K562 (cell line): ENCODE data around the gene ZNF30.

Source experiments
- CTCF ChIP-seq, 3 experiments: IDR thresholded peaks in 2 of 3; conservative IDR thresholded peaks in 1 of 3; 2 replicates each; pipeline ENCODE4 v1.5.1; 2011 to 2012; ENCODE audit warnings: low read length in 3 of 3, mild to moderate bottlenecking in 3 of 3, control low read depth in 2 of 3, improper control_type of control experiment in 1 of 3, inconsistent platforms in 1 of 3, low read depth in 1 of 3, mixed read lengths in 1 of 3, moderate library complexity in 1 of 3; ENCODE audit not compliant: insufficient read depth in 2 of 3
- ELF1 ChIP-seq: fragments of 200-800 bp; sonication (Bioruptor generic); IDR thresholded peaks from 2 replicates; pipeline ENCODE4 v1.6.1; 2016; ENCODE audit warnings: missing genetic modification characterization, missing compliant biosample characterization
- ESRRA ChIP-seq: fragments of 450-650 bp; IDR thresholded peaks from 2 replicates; pipeline ENCODE4 v1.6.1; 2014; ENCODE audit warnings: low read depth, mild to moderate bottlenecking, moderate library complexity, borderline replicate concordance
- FOXJ3 ChIP-seq: sonication (generic); formaldehyde crosslinking; IDR thresholded peaks from 2 replicates; pipeline ENCODE4 v1.4.0; 2020; ENCODE audit warnings: mild to moderate bottlenecking, missing genetic modification reagents
- GATA2 ChIP-seq: sonication (generic); formaldehyde crosslinking; IDR thresholded peaks from 2 replicates; pipeline ENCODE4 v1.4.0; 2020; ENCODE audit warnings: mild to moderate bottlenecking, missing genetic modification reagents
- POLR2AphosphoS5 ChIP-seq: IDR thresholded peaks from 2 replicates; pipeline ENCODE4 v1.6.1; 2011; ENCODE audit warnings: mild to moderate bottlenecking, low read depth, low read length, moderate library complexity; ENCODE audit not compliant: control insufficient read depth, insufficient read depth
- POLR3G ChIP-seq: IDR thresholded peaks from 2 replicates; pipeline ENCODE4 v1.6.1; 2011; ENCODE audit not compliant: insufficient read length, insufficient replicate concordance; ENCODE audit errors: extremely low read depth
- TEAD4 ChIP-seq, 2 experiments: sonication (generic) in 1 of 2; formaldehyde crosslinking in 1 of 2; IDR thresholded peaks; 2 replicates each; pipeline versions ENCODE4 v1.6.1 to v1.8.0; 2012 to 2022; ENCODE audit warnings: borderline replicate concordance in 1 of 2, inconsistent platforms in 1 of 2, low read length in 1 of 2, mild to moderate bottlenecking in 1 of 2, missing genetic modification reagents in 1 of 2
- USF1 ChIP-seq: sonication (generic); formaldehyde crosslinking; IDR thresholded peaks from 2 replicates; pipeline ENCODE4 v1.9.0; 2022; ENCODE audit warnings: mild to moderate bottlenecking, missing genetic modification reagents
- ZHX1 ChIP-seq: fragments of 150-350 bp; conservative IDR thresholded peaks from 2 replicates; pipeline ENCODE4 v1.6.1; 2014; ENCODE audit warnings: low read length
- ZNF395 ChIP-seq: fragments of 200-800 bp; sonication (Bioruptor generic); IDR thresholded peaks from 2 replicates; pipeline ENCODE4 v1.6.1; 2017; ENCODE audit warnings: missing genetic modification characterization, missing compliant biosample characterization

- TF ChIP-seq CTCF (IDR thresholded peaks at IDR 0.05 in 2 of 3, conservative IDR thresholded peaks at IDR 0.05 in 1 of 3; ENCODE audit: insufficient read depth in 2 of 3, low read depth in 1 of 3, low read length in 3 of 3) (no peak), ZHX1 (0 out of 2 replicates have a peak, but pooled peaks have one; percentile 54), TEAD4 (IDR thresholded peaks at IDR 0.05; ENCODE audit: low read length) (no peak), TEAD4 (CRISPR knock-in tag; IDR thresholded peaks at IDR 0.05; ENCODE audit: borderline replicate concordance) (no peak), USF1 (CRISPR knock-in tag) (no peak), ELF1 (no peak), POLR3G (no peak), GATA2 (no peak), ZNF395 (no peak), FOXJ3 (CRISPR knock-in tag) (no peak), POLR2AphosphoS5 (no peak), ESRRA (no peak)
Measured at GRCh38 chr19:34979819-34980640, 53.3 kb downstream of the ZNF30 start.
